CD4-positive, alpha-beta T cell treated with Interleukin-4 for 4 hours (primary cell): ENCODE measurements around the gene HOXD9.

ENCODE experiments used
- DNase-seq: peaks from one replicate; pipeline ENCODE4 v3.0.0-alpha.2; 2020

The HOXD9 gene

GRCh38 chr2:176172007-176172894, 49.7 kb downstream of the HOXD9 start:
- DNase-seq: no peak

DNA sequence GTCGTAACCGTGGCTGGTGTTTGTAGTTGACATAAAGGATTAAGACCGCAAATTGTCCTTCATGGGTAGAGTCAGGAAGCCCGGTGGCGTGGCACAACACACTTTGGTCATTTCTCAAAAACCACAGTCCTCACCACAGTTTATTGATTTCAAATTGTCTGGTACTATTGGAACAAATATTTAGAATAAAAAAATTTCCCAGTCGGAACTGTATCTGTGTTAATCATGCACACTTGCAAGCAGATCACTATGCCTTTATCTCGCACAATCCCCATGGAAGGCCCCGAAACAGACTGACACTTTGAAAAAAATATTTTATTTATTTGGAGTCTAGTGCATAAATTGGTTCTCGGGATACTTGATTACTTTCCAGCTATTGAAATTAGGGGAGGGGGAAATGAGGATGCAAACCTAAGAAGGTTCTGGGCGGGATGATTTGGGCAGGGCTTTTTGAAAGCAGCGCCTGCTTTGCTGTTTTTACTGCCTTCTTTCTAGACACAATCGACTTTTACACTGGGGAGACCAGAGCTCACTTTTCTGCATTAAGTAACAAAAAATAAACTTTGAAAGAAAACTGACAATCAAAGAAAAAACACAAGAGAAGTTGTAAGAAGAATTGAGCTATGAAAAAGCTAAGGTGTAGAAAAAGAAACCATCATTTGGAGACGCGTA, 50.5 kb downstream of the HOXD9 start:
- DNase-seq: no peak

GRCh38 chr2:176173567-176174381, 51.3 kb downstream of the HOXD9 start:
- DNase-seq: no peak

GRCh38 chr2:176174382-176174823, 51.9 kb downstream of the HOXD9 start:
- DNase-seq: no peak
